Measurements from ENCODE around the gene KCND3.

KCND3 gene

DNA sequence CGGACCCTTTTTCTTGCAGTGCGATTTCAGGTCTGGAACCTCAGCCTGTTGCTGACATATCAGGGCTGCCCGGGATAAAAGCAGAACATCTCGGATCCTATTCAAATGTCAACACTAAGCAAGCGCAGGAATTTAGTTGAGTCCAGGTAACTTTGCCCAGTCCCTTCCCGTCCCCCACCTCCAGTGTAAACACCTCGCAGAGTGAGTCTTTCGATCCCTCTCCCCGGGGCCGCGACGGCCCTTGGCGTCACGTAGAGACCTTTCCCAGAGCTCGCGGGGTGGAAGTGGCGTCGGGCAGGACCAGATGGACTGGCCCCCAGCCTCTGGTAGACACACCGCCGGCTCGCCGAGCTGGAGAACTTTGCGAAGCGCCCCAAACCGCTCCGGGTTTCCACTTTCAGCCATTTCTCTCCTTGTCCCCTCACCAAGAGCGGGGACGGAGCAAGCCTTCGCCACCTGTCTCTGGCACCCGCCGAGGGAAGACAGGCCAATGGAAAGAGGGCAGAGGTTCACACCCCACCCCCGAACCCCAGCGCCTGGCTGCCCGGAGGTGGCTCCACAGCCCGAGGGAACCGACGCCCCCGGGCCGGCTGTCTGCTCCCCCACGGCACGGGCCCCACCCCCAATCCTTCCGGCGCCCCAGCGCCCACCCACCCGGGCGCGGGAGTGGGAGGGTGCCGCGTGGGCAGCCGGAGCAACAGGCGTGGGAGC, 570 bp downstream of the KCND3 start:
- DNase-seq (ENCODE audit: low read depth) = no peak

DNA sequence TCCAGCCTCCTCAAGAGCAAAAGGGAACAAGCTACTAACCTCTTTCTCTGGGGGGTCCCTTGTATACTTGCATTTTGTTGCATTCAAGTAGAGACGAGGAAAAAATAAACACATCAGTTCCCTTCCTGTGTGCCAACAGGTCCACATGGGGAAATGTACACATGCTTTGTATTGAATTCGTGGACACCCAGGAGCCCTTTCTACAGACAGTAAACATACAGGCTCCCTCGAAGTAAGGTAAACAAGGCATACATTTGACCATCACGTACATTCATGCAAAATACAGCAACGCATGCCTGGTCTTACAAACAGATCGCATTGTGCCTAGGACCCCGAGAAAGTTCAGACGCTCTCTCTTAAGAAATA, 1.1 kb downstream of the KCND3 start:
- DNase-seq (ENCODE audit: low read depth) = no peak

DNA sequence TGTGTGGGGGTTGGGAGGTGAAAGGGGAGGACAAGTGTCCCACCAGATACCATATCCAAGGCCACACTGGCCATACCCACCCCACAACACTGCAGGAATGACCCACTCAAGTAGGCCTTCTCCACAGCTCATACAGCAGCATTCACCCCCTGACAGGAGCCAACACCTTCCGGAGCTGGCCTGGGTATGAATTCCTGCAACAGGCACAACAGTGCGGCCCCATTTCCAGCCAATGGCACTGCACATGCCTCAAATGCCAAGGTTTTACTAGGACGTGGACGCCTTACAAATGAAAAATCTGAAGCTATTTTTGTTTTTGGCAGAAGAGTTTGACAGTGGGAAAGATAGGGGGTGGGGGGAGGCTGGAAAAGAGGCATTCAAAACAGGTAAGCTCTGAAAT, 2.0 kb downstream of the KCND3 start:
- no peak for DNase-seq (ENCODE audit: low read depth)

DNA sequence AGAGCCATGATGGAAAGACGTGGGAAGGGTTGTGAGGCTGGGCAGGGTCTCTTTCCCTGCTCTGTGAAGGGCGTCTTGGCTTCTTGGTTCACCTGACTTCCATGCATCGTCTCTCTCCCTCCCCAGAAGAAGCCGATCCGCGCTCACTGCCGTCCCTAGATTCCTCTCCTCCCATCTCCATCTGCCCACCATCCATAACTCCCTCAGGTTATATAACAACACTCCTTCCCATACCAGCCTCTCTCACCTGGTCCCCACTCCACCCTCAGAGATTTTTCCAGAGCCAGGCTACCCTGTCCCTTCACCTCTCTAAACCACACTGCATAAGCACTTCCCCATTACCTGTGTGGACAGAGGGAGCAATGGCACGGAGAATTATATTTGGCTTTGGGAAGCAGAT, 6.0 kb downstream of the KCND3 start:
- no peak for DNase-seq (ENCODE audit: low read depth)

DNA sequence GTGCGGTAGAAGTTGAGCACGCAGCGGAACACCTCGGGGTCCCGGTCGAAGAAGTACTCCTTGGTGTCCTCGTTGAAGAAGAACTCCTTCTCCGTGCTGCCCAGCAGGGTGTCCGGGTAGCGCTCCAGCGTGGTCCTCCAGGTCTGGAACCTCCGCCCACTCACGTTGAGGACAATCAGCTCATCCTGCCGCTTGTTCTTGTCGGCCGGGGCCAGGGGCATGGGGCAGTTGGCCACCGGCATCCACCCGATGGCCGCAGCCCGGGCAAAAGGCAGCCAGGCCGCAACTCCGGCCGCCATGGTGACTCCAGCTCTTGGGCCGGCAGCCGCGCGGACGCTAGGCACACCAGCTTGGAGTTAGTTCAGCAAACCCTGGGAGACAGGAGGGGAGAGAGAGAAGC, 7.0 kb downstream of the KCND3 start:
- DNase-seq (ENCODE audit: low read depth) = no peak

DNA sequence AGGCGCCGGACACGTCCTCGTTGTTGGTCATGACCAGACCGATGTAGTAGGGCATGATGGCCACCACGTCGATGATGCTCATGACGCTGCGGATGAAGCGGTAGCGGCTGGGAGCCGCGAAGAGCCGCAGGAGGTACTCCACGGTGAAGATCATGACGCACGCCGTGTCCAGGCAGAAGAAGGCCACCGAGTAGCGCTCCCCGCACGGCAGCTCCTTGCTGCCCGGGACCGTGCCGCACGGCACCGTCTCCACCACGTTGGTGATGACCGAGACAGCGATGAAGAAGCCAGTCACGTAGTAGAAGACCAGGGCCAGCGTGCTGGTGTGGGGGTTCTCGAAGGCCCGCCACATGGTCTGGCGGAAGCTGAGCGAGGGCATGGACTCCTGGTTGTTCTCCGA, 7.6 kb downstream of the KCND3 start:
- DNase-seq (ENCODE audit: low read depth) = no peak

DNA sequence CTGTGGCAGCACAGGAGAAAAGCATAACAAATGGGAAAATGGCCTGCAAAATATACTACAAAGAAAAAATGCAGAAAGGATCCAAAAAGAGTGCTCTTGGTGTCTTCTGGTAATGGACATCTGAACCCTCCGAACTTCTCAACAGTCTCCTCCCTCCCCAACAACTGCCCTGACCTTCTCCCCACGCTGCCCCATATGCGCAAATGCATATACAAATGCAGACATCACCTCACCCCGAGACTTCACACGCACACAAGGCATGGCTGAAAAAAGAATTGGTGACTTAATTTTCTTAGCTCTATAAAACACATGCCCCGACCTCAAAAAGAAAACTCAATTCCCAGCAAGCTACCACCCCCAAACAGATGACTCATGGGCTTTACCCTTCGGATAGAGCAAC, 8.4 kb downstream of the KCND3 start:
- DNase-seq (ENCODE audit: low read depth) = no peak

DNA sequence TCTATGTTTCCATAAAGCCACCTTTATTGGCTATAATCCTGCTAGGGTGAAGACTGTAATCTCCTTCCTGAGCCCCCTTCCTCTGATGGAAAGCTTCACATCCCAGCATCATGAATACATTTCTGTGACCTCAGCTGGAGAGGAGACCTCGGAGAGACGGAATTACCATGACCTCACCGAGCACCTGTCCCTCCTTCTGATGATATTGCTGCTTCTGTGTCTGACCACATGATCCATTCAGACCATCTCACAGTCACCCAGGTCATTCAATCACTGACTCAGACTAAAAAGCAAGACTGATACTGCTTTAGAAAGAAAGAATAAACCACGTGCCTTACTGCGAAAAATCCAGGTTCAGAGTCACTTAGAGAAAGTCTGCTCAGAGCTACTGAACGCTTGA, 8.8 kb downstream of the KCND3 start:
- no peak for DNase-seq (ENCODE audit: low read depth)

DNA sequence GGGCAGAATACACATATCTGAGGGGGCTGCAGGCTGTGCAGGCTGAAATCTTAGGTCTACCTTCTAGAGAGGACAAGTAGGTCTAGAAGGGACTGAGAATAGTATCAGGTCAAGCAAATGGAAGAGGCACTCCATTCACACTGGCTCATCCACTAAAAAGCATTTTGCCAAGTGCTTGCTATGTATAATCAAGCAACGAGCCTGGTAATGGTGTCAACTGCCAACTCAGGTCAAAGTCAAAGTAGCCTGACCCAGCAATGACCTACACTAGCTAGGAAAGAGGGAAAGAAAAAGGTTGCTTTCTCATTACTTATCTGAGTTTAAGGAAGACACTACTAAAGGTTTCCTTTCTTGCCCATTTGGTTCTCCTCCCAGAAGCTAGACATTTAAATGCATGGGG, 10.8 kb downstream of the KCND3 start:
- no peak for DNase-seq (ENCODE audit: low read depth)

DNA sequence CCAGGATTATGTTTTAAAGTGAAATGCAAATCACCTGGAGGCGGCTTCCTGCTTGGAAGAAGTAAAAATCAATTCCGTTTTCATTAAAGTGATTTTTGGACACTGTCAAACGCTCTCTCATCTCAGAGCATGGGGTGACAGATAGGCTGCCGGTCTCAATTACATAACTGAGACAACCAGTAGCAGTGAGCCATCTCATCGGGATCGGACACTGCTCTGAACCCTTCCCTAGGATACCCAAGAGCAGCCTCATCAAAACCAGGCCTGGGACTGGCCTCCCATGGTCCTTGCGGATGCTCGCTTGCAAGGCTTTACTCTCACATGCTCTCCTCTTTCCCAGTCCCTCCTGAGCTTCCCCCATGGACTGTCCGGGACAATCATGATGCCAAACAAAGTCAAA, 12.1 kb downstream of the KCND3 start:
- DNase-seq (ENCODE audit: low read depth) = no peak

DNA sequence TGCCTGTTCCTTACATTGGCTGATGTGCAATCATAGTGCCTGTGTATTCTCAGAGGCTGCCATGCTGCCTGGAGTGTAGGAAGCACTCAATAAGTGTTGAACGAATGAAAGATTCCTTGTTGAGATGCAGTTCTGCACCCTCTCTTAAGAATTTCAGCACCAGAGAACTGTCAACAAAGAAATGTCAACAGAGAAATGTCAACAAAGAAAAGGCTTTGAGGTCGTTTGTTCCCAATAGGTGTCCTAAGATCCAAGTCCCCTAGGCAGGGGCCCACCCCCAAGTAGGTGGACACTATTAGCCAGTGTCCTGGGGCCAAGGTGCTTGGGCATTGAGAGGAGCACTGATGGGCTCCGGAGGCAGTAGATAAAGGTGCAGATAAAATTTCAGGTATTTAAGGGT, 12.6 kb downstream of the KCND3 start:
- DNase-seq (ENCODE audit: low read depth) = no peak

DNA sequence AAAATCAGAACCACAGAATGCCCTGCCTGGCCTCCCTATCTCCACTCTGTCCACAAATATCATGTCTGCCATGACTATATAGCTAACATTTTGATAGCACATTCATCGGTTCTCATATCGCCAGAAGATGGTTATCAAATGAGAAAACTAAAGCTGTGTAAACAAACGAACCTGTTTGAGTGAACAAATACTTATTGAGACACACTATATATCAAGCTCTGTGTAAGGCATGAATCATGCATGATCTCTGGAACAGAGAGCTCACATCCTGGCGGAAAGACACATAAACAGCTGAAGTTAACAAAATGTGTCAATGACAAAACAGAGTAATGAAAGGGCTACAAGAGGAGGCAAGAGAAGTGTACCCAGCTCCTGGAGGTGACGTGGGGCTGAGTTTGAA, 13.1 kb downstream of the KCND3 start:
- DNase-seq (ENCODE audit: low read depth) = no peak

DNA sequence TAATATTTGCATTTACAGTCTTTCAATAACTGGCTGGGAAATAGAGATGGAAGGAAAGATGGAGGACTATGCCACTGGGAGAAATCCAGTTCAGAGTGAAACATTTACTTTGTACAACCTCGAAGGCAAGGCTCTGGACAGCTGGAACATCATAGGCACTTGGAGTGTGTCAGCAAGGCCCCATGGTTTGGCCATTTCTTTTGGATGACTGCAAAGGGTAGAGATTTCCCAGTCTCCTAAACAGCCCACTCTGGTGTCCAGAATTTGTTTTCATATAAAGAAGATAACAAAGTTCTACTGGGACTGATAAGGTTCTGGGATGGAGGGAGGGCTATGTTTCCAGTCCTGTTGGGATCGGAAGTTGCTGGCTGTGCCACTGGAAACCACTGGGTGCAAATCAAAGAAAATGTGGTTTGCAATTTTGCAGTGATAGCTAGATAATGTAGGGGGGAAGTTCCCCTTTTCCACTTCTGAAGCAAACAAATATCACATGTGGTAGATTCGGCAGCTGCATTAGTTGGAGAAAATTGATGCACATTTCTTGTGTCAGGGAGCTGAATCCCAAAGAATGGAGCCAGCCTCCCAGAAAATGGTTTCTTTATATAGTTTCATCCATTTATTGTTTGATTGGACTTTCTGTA, 16.2 kb downstream of the KCND3 start:
- no peak for DNase-seq (ENCODE audit: low read depth)

DNA sequence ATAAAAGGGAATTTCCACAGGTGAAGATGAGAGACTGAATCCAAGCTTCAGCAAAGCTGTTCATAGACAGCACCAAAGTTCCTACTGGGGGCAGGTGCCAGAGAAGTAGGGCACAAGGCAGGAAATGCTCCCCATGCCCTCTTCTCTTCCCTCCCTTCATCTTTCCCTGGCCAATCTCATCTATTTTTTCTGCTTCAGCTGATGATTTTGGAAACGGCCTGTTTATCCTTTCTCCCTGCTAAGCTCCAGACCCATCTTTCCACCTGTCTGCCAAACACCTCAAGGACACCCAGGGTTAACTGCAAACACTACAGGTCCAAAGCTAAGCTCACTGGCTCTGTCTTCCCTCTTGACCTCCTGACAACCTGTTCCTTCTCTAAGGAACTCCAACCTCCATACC, 18.1 kb downstream of the KCND3 start:
- DNase-seq (ENCODE audit: low read depth) = no peak

DNA sequence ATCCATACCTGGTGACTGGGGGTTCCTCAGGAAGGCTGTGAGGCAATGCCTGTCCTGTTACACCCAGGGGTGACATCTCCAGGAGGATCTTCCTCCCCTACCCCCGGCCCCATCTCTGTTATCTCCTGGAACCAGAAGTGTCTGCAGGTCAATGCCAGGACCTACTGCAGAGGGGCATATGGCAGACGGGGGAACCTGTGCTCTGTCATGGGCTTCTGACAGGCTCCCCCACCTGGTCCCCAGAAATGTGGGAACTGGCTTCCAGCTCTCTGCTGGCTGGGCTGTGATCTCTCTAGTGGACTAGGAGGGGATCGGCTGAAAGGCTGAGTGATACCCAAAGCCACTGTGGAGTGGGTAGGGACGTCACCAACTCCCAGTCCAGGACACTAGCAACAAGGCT, 21.0 kb downstream of the KCND3 start:
- DNase-seq (ENCODE audit: low read depth) = no peak

DNA sequence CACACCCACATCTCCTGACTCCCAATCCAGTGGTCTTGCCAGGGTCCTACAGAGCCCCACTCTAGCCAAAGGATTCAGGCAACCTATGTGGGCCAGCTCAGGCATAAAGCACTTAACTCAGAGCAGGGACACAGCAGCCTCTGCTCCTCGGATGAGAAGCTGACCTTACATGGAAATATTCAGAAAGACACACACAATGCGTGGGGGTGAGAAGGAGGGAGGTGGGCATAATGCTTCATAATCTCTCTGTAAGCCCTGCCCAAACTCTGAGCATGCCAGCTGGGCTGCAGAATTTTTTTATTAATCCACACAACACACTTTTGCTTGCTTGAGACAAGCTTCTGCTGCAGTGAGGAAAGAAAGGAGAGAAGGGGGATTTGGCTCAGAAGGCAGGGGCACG, 21.6 kb downstream of the KCND3 start:
- no peak for DNase-seq (ENCODE audit: low read depth)

DNA sequence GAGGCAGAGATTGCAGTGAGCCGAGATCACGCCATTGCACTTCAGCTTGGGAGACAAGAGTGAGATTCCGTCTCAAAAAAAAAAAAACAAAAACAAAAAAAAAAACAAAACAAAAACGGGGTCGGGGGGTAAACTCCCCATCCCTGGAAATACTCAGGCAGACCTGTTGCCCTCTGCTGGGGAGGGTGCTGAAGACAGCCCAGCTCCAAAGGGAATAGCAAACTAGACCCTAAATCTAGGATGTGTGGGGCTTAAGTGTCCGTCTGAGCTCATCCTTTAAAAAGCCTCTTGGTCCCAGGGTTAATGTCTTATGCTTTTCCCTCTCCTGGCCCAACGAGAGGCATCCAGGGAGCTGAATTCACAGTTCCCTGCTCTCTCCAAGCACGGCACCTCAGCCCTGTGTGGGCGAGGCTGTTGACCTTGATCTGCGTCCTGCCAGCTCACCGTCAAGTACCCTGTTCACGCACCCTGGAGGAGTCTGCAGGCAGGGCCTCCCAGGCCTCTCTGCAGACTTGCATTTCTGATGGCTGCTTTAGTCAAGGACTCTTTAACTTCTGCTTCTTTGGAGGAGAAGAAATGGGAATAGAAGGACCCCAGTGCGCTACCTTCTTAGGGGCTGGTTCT, 22.3 kb downstream of the KCND3 start:
- DNase-seq (ENCODE audit: low read depth) = no peak

DNA sequence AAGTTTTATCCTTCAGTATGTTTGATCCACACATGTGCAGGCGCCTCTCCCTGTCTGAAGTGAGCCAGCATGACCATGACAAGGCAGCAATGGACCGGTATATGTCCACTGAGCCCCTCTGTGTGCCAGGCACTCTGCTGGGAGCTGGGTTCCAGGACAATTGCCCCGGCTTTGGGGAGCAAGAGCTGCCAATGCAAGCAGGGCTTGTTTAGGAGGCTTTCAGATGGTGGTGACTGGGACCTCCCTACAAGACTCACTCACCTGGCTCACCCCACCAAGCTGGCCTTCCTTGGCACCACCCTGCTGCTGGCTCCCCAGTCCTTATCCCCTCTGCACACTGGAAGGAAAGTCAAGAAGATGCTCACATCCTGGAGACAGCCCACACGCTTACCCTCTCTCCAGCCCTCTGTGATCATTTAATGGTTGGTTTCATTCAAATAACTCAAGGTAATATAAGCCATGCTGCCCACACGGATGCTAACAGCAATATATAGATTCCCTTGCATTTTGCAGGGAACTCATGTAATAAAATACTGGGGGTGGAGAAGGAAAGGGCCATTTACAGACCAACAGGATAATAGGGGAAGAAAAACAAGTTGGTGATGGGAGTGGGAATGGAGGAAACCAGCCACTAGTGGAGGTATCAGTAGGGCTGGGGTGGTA, 23.6 kb downstream of the KCND3 start:
- DNase-seq (ENCODE audit: low read depth) = no peak

DNA sequence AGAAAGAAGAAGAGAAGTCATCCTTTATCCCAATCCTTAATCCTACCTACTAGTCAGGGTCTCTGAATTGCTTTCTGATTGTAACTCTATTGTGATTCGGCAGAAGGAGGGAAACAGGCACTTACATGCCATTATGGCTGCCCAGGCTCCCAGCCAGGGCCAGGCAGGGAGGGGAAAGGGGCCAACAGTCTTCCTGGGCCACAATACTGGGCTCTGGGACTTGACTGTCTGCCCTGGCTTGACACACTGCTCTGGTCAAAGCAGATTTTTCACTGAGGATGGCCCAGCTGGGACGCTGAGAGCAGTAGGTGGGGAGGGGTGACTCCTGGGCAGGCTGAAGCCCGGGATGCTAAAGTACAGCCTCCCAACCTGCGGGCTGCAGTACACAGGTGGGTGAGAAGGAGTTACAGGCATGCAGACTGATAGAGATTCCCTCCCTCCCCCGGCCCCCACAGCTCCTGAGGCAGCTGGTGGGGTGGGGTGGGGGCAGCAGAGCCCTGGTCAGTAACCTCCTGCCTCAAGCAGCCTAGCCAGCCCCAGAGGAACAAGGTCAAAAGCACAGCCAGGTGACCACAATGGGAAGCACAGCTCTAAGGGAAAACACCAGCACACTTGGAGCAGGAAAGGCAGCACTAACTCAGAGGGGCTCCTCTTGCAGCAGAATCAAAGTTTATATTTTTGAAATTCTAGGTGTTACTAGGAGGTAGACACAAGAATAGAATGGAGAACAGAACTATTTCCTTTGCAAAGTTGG, 25.3 kb downstream of the KCND3 start:
- DNase-seq (ENCODE audit: low read depth) = no peak

DNA sequence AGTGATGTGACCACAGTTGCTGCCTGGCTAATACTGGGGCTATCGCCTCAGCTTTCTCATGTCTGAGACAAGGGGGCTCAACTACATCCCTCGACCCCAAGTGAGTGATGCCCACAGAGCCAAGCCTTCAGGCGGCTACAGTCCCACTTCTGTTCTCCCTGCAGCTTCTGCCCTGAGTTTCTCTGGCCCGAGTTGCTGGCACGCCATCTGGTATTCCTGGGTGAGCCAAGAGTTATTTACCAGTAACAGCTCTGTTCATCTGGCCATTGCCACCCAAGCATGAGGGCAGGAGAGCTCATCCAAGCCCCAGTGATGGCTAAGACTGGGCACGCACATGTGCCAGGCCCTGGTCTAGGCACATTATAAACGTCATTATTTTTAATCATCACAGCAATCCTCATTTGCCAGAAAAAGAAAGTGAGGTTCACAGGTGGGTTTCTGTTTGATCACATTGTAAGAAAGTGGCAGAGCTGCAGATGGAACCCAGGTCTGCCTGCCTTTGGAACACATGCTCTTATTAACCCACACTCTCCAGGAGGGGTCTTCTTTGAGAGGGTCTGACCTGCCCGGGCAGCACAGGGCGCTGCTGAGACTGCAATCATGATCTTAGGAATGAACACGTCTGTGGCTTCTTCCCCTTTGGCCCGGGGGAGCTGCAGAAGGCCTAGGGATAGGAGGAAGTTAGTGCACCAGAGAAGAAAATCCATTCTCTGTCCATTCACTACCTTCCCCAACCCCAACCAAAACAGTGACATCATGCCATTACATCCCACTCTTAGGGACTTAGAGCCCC, 27.5 kb downstream of the KCND3 start:
- no peak for DNase-seq (ENCODE audit: low read depth)

DNA sequence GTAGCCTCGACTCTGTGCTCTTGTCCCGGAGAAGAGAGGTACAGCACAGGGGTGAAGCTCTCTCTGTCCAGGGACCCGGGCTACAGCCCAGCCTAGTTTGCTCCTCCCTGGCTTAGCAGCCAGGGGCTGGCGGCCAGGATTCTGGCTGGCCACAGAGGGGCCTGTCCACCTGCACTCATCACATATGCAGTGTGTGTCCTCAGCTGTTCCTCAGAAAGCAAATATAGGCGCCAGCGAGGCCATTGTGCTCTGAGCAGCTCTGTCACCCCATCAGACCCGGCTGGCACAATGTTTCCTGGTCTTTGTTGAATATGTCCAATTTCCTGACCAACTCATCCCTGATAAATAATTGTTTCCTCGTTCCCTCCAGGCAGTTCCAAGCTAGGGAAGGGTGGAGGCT, 28.5 kb downstream of the KCND3 start:
- no peak for DNase-seq (ENCODE audit: low read depth)

DNA sequence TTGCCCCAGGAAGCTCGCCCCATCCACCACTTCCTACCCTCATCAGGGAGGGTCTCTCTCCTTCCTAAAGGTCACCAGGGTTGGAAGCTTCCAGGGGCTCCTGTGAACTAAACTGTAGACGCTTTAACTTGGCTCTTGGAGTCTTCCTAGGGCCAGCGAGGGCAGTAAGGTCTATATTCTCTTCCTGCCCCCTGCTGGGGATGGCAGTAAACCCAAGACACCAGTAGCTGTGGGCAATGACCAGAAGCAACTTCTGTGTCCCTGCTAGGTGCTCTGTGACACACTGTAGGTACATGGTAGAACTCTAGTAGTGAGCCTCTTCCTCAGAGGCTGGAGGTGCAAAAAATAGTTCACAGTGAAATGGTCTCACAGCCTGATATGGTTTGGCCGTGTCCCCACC, 30.0 kb downstream of the KCND3 start:
- DNase-seq (ENCODE audit: low read depth) = no peak
